ENCODE results near the gene HSPA1L. TPM values are rescaled to one million over a fixed set of nuclear protein-coding genes. Genes with fewer than 3 reads are reported as not detected.
"Not testable (repeated sequence)": the region's sequence is repeated elsewhere in the genome, so short reads cannot be mapped to it uniquely, and the experiment has no call there.

HSPA1L gene
- total and polyA plus RNA-seq, 4 experiments from 2014 or later, result 1.1 to 8.3 (median 6.3) TPM

GRCh38 chr6:31795616-31796298 lies 19.3 kb downstream of the HSPA1L start, which contains the start of gene VARS1:
Gene VARS1 (minus strand): TSS chr6:31795752. CDS start chr6:31795217, 535 bp downstream.
- H3K4me1 Mint-ChIP-seq, result peaks cover 22 to 64% (median 37%) of the 10 kb centered on the region in 4 donors
- H3K27me3 Mint-ChIP-seq, result no peaks in the 10 kb centered on the region
- DNase-seq, result peak; percentile 83 to 90 (median 84)
- ChIA-PET POLR2A (ENCODE audit: partially characterized antibody) (interaction anchor here (0.7 to 6.5 kb wide), 24 partner anchors 11 to 214 kb away, joined by 3 to 93 read pairs (median 6); partner anchors contain the start of genes ABHD16A, BAG6, C6orf47 and CLIC1), CTCF (ENCODE audit: partially characterized antibody) (interaction anchor here (0.7 to 2.6 kb wide), 16 partner anchors 11 to 683 kb away, joined by 3 to 20 read pairs (median 4); partner anchors contain the start of genes DDAH2, HSPA1A, HSPA1L and LSM2)
- intact Hi-C loops (cut with micrococcal nuclease), result loop anchor here (1.0 to 2.0 kb wide), 5 partner anchors 11 to 59 kb away; partner anchors contain the start of genes CLIC1, HSPA1A, HSPA1B and HSPA1L
- peaks cover 5 to 21% of the 10 kb centered on the region in 2 donors for H3K36me3 Mint-ChIP-seq
- peaks cover 6% of the 10 kb centered on the region for H3K36me3 ChIP-seq (ENCODE audit: insufficient read depth, low read length)
- H3K27ac Mint-ChIP-seq, result peak within 1 kb of the TSS; percentile 63 to 99 (median 98)
- H3K27ac ChIP-seq (ENCODE audit: low read depth, low read length), result peak within 1 kb of the TSS; percentile 95
- H3K4me1 ChIP-seq (ENCODE audit: insufficient read depth, low read length), result peaks cover 55% of the 10 kb centered on the region
- no peaks in the 10 kb centered on the region for H3K9me3 ChIP-seq (ENCODE audit: control insufficient read depth in 1 of 2, low read length in 2 of 2)
- H3K4me3 Mint-ChIP-seq, result peak within 1 kb of the TSS; percentile 94 to 99 (median 97)
- peak within 1 kb of the TSS; percentile 72 to 96 for H3K4me3 ChIP-seq (ENCODE audit: low read length in 2 of 2)
- H3K27me3 ChIP-seq (ENCODE audit: insufficient read depth, low read length), result no peaks in the 10 kb centered on the region
- H3K9me3 Mint-ChIP-seq, result no peaks in the 10 kb centered on the region

- Histone ChIP-seq H3K27ac (ENCODE audit: low read depth, low read length) (peak overlapping the region; percentile 95), H3K4me3 (ENCODE audit: low read length in 2 of 2) (peak overlapping the region; percentile 72 to 96), H3K9me3 (ENCODE audit: control insufficient read depth in 1 of 2, low read length in 2 of 2) (no peaks in the 10 kb centered on the region), H3K27me3 (ENCODE audit: insufficient read depth, low read length) (no peaks in the 10 kb centered on the region), H3K36me3 (ENCODE audit: insufficient read depth, low read length) (peaks cover 6% of the 10 kb centered on the region), H3K4me1 (ENCODE audit: insufficient read depth, low read length) (peaks cover 55% of the 10 kb centered on the region)
- CTCF ChIA-PET (ENCODE audit: partially characterized antibody), result interaction anchor here (1.0 to 2.6 kb wide), 8 partner anchors 11 to 114 kb away, joined by 3 to 20 read pairs (median 6); partner anchors contain the start of genes DDAH2, LSM2 and LY6G5C
- POLR2A ChIA-PET (ENCODE audit: partially characterized antibody), result interaction anchor here (0.8 to 6.5 kb wide), 23 partner anchors 11 to 213 kb away, joined by 3 to 93 read pairs (median 7); partner anchors contain the start of genes ABHD16A, BAG6, CLIC1 and DXO
- Mint-ChIP-seq H3K27ac (peak overlapping the region; percentile 63 to 99 (median 98)), H3K27me3 (no peaks in the 10 kb centered on the region), H3K4me3 (peak overlapping the region; percentile 94 to 99 (median 97)), H3K4me1 (peaks cover 24 to 67% (median 40%) of the 10 kb centered on the region in 4 donors), H3K36me3 (peaks cover 8 to 24% of the 10 kb centered on the region in 2 donors), H3K9me3 (no peaks in the 10 kb centered on the region)
- peak in 1 of 5 donors; percentile 15 for DNase-seq
- intact Hi-C loops (cut with micrococcal nuclease), result loop anchor here (1.0 to 2.0 kb wide), 5 partner anchors 11 to 59 kb away; partner anchors contain the start of genes CLIC1, HSPA1A, HSPA1B and HSPA1L
These were observed 20.0 kb downstream of the HSPA1L start for GRCh38 chr6:31794866-31795615.

GRCh38 chr6:31794294-31794865 lies 20.7 kb downstream of the HSPA1L start:
- ChIA-PET CTCF (ENCODE audit: partially characterized antibody) (interaction anchor here (2.0 to 2.3 kb wide), 2 partner anchors 12 to 65 kb away, joined by 12 to 20 read pairs; partner anchors contain the start of genes DDAH2 and LSM2), POLR2A (ENCODE audit: partially characterized antibody) (interaction anchor here (0.8 to 6.5 kb wide), 16 partner anchors 10 to 177 kb away, joined by 3 to 93 read pairs (median 12); partner anchors contain the start of genes ABHD16A, BAG6, CLIC1 and DXO)
- peaks cover 55% of the 10 kb centered on the region for H3K4me1 ChIP-seq (ENCODE audit: insufficient read depth, low read length)
- H3K36me3 Mint-ChIP-seq, result peaks cover 10 to 27% of the 10 kb centered on the region in 2 donors
- H3K9me3 Mint-ChIP-seq, result no peaks in the 10 kb centered on the region
- H3K27me3 Mint-ChIP-seq, result no peaks in the 10 kb centered on the region
- no peaks in the 10 kb centered on the region for H3K9me3 ChIP-seq (ENCODE audit: control insufficient read depth in 1 of 2, low read length in 2 of 2)
- H3K36me3 ChIP-seq (ENCODE audit: insufficient read depth, low read length), result peaks cover 6% of the 10 kb centered on the region
- H3K27ac Mint-ChIP-seq, result peak overlapping the region; percentile 58 to 97 (median 85)
- no peaks in the 10 kb centered on the region for H3K27me3 ChIP-seq (ENCODE audit: insufficient read depth, low read length)
- peak in 2 of 5 donors; percentile 12 to 32 for DNase-seq
- peak overlapping the region; percentile 57 to 87 (median 82) for H3K4me3 Mint-ChIP-seq
- H3K27ac ChIP-seq (ENCODE audit: low read depth, low read length), result peak overlapping the region; percentile 95
- H3K4me3 ChIP-seq (ENCODE audit: low read length in 2 of 2), result peak overlapping the region; percentile 72 to 96
- intact Hi-C loops (cut with micrococcal nuclease), result loop anchor here (2.0 kb wide), 2 partner anchors 18 to 20 kb away; partner anchors contain the start of genes HSPA1A, HSPA1L and VWA7
- peaks cover 26 to 70% (median 40%) of the 10 kb centered on the region in 4 donors for H3K4me1 Mint-ChIP-seq

- H3K27me3 Mint-ChIP-seq; H3K36me3 ChIP-seq (ENCODE audit: insufficient read depth, low read length); H3K27me3 ChIP-seq (ENCODE audit: insufficient read depth, low read length); DNase-seq; H3K9me3 Mint-ChIP-seq; H3K4me3 ChIP-seq (ENCODE audit: low read length in 2 of 2); H3K9me3 ChIP-seq (ENCODE audit: control insufficient read depth in 1 of 2, low read length in 2 of 2); CTCF ChIA-PET (ENCODE audit: partially characterized antibody): not testable (repeated sequence)
- peaks cover 55% of the 10 kb centered on the region for H3K4me1 ChIP-seq (ENCODE audit: insufficient read depth, low read length)
- intact Hi-C loops (cut with micrococcal nuclease), result loop anchor here (2.0 kb wide), 2 partner anchors 17 to 21 kb away; partner anchors contain the start of genes HSPA1A, HSPA1L and VWA7
- peaks cover 14 to 30% of the 10 kb centered on the region in 2 donors for H3K36me3 Mint-ChIP-seq
- POLR2A ChIA-PET (ENCODE audit: partially characterized antibody), result interaction anchor here (1.9 to 2.8 kb wide), 2 partner anchors 25 to 142 kb away, joined by 7 to 29 read pairs; partner anchors contain the start of gene BAG6
- H3K27ac ChIP-seq (ENCODE audit: low read depth, low read length), result peak overlapping the region; percentile 95
- H3K4me3 Mint-ChIP-seq, result peak overlapping the region; percentile 62 to 87 (median 82)
- H3K4me1 Mint-ChIP-seq, result peaks cover 26 to 70% (median 41%) of the 10 kb centered on the region in 4 donors
- H3K27ac Mint-ChIP-seq, result peak overlapping the region; percentile 58 to 97 (median 85)
These were observed 21.2 kb downstream of the HSPA1L start for GRCh38 chr6:31793927-31794245.

GRCh38 chr6:31792761-31793171 lies 22.3 kb downstream of the HSPA1L start:
- Histone ChIP-seq H3K4me1 (ENCODE audit: insufficient read depth, low read length) (peaks cover 45% of the 10 kb centered on the region), H3K36me3 (ENCODE audit: insufficient read depth, low read length) (peaks cover 6% of the 10 kb centered on the region), H3K27ac (ENCODE audit: low read depth, low read length) (no peak overlapping the region), H3K4me3 (ENCODE audit: low read length in 2 of 2) (no peak overlapping the region), H3K27me3 (ENCODE audit: insufficient read depth, low read length) (no peaks in the 10 kb centered on the region), H3K9me3 (ENCODE audit: control insufficient read depth in 1 of 2, low read length in 2 of 2) (no peaks in the 10 kb centered on the region)
- no peak for DNase-seq
- Mint-ChIP-seq H3K27ac (peak overlapping the region in 5 of 7 donors; percentile 36 to 68 (median 63)), H3K36me3 (peaks cover 14 to 30% of the 10 kb centered on the region in 2 donors), H3K9me3 (no peaks in the 10 kb centered on the region), H3K4me3 (no peak overlapping the region), H3K4me1 (peaks cover 25 to 60% (median 36%) of the 10 kb centered on the region in 4 donors), H3K27me3 (no peaks in the 10 kb centered on the region)
- intact Hi-C loops (cut with micrococcal nuclease), result no loop called here
- POLR2A ChIA-PET (ENCODE audit: partially characterized antibody), result no interaction called here
- CTCF ChIA-PET (ENCODE audit: partially characterized antibody), result interaction anchor here (1.9 to 3.4 kb wide), 2 partner anchors 14 to 23 kb away, joined by 5 to 11 read pairs; partner anchors contain the start of gene LSM2

GRCh38 chr6:31792090-31792374 lies 23.1 kb downstream of the HSPA1L start:
- no peak for DNase-seq
- Histone ChIP-seq H3K4me3 (ENCODE audit: low read length in 2 of 2) (no peak overlapping the region), H3K27me3 (ENCODE audit: insufficient read depth, low read length) (no peaks in the 10 kb centered on the region), H3K36me3 (ENCODE audit: insufficient read depth, low read length) (peaks cover 6% of the 10 kb centered on the region), H3K9me3 (ENCODE audit: control insufficient read depth in 1 of 2, low read length in 2 of 2) (no peaks in the 10 kb centered on the region), H3K27ac (ENCODE audit: low read depth, low read length) (no peak overlapping the region), H3K4me1 (ENCODE audit: insufficient read depth, low read length) (peaks cover 38% of the 10 kb centered on the region)
- H3K4me1 Mint-ChIP-seq, result peaks cover 18 to 53% (median 28%) of the 10 kb centered on the region in 4 donors
- H3K9me3 Mint-ChIP-seq, result no peaks in the 10 kb centered on the region
- ChIA-PET CTCF (ENCODE audit: partially characterized antibody) (interaction anchor here (0.7 to 3.4 kb wide), 6 partner anchors 14 to 65 kb away, joined by 3 to 11 read pairs (median 4); partner anchors contain the start of genes DDAH2 and LSM2), POLR2A (ENCODE audit: partially characterized antibody) (interaction anchor here (1.2 kb wide), 1 partner anchor 14 kb away, joined by 4 read pairs; the partner anchor contains the start of gene VWA7)
- peak overlapping the region in 4 of 7 donors; percentile 14 to 60 (median 24) for H3K27ac Mint-ChIP-seq
- H3K27me3 Mint-ChIP-seq, result no peaks in the 10 kb centered on the region
- H3K4me3 Mint-ChIP-seq, result no peak overlapping the region
- H3K36me3 Mint-ChIP-seq, result peaks cover 14 to 30% of the 10 kb centered on the region in 2 donors
- intact Hi-C loops (cut with micrococcal nuclease), result no loop called here

Measured in CD4-positive, alpha-beta memory T cell (primary cell).